ENCODE results near the gene ITGAV.

Gene ITGAV

DNA sequence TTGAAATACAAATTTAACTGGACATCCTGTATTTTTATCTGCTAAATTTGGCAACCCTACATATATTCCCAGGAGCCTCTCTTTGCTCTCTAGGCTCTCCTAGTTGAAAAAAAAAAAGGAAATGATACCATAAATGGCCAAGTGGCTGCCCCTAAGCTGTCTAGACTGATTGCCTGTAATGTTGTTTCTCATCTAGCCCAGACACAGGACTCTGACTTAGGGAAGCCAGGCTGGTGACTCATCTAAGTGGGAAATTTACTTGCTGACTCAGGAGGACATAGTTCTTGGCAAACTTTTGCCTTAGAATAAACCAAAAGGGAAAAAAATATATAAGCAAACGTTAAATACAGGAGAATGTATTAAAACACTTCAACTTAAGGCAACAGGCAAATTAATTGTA lies 14.6 kb upstream of the ITGAV start (continued):
- TF ChIP-seq FEZF1 (tag by site-specific recombination; IDR thresholded peaks at IDR 0.05), result 0 out of 2 replicates have a peak, but pooled peaks have one; percentile 18
- TF ChIP-seq, protein P1, sequence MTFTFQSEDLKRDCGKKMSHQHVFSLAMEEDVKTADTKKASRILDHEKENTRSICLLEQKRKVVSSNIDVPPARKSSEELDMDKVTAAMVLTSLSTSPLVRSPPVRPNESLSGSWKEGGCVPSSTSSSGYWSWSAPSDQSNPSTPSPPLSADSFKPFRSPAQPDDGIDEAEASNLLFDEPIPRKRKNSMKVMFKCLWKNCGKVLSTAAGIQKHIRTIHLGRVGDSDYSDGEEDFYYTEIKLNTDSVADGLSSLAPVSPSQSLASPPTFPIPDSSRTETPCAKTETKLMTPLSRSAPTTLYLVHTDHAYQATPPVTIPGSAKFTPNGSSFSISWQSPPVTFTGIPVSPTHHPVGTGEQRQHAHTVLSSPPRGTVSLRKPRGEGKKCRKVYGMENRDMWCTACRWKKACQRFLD (tag by site-specific recombination; IDR thresholded peaks at IDR 0.05), result no peak
- TF ChIP-seq ZNF16 (tag by site-specific recombination; IDR thresholded peaks at IDR 0.05; ENCODE audit: low read depth), result no peak
- TF ChIP-seq, protein P2, sequence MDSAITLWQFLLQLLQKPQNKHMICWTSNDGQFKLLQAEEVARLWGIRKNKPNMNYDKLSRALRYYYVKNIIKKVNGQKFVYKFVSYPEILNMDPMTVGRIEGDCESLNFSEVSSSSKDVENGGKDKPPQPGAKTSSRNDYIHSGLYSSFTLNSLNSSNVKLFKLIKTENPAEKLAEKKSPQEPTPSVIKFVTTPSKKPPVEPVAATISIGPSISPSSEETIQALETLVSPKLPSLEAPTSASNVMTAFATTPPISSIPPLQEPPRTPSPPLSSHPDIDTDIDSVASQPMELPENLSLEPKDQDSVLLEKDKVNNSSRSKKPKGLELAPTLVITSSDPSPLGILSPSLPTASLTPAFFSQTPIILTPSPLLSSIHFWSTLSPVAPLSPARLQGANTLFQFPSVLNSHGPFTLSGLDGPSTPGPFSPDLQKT (IDR thresholded peaks at IDR 0.05; ENCODE audit: borderline replicate concordance, low read depth, low read length), result peak; percentile 86; the same call in 1 of the 2 replicates
- no peak for TF ChIP-seq ZNF510 (tag by site-specific recombination; IDR thresholded peaks at IDR 0.05; ENCODE audit: insufficient replicate concordance)
- no peak for TF ChIP-seq ZNF621 (tag by site-specific recombination; IDR thresholded peaks at IDR 0.05)
- TF ChIP-seq KLF16 (tag by site-specific recombination; IDR thresholded peaks at IDR 0.05), result no peak
- no peak for TF ChIP-seq ZNF843 (tag by site-specific recombination; IDR thresholded peaks at IDR 0.05)
- no peak for TF ChIP-seq ZNF354C (tag by site-specific recombination; IDR thresholded peaks at IDR 0.05; ENCODE audit: borderline replicate concordance, low read depth)
- TF ChIP-seq ZNF530 (tag by site-specific recombination; IDR thresholded peaks at IDR 0.05; ENCODE audit: low read depth), result no peak

DNA sequence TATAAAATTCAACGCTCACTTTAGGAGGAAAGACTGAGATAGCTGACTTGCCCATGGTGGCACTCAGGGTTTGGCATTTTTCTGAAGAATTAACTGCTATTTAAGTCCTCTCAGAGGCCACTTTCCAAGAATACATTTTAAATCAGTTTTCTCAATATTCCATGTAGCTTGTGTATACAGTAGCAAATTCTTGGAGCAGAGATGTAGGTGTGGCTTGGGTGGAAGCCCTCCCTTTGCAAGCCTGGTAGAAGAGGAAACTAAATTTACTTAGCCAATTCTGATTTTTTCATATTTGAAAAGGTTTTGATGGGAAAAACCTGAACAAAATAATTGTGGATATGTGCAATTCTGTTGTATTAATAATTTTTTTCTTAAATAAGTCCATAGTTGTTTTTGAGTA lies 14.0 kb upstream of the ITGAV start:
- TF ChIP-seq ZNF121 (tag by site-specific recombination; IDR thresholded peaks at IDR 0.05), result no peak
- TF ChIP-seq, protein P3, sequence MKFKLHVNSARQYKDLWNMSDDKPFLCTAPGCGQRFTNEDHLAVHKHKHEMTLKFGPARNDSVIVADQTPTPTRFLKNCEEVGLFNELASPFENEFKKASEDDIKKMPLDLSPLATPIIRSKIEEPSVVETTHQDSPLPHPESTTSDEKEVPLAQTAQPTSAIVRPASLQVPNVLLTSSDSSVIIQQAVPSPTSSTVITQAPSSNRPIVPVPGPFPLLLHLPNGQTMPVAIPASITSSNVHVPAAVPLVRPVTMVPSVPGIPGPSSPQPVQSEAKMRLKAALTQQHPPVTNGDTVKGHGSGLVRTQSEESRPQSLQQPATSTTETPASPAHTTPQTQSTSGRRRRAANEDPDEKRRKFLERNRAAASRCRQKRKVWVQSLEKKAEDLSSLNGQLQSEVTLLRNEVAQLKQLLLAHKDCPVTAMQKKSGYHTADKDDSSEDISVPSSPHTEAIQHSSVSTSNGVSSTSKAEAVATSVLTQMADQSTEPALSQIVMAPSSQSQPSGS (tag by site-specific recombination; IDR thresholded peaks at IDR 0.05; ENCODE audit: low read depth), result no peak
- no peak for TF ChIP-seq MEIS1 (CRISPR knock-in tag; IDR thresholded peaks at IDR 0.05; ENCODE audit: borderline replicate concordance)
- TF ChIP-seq ZSCAN23 (tag by site-specific recombination; IDR thresholded peaks at IDR 0.05), result no peak
- TF ChIP-seq ZNF404 (tag by site-specific recombination; IDR thresholded peaks at IDR 0.05), result no peak
- TF ChIP-seq, protein P4, sequence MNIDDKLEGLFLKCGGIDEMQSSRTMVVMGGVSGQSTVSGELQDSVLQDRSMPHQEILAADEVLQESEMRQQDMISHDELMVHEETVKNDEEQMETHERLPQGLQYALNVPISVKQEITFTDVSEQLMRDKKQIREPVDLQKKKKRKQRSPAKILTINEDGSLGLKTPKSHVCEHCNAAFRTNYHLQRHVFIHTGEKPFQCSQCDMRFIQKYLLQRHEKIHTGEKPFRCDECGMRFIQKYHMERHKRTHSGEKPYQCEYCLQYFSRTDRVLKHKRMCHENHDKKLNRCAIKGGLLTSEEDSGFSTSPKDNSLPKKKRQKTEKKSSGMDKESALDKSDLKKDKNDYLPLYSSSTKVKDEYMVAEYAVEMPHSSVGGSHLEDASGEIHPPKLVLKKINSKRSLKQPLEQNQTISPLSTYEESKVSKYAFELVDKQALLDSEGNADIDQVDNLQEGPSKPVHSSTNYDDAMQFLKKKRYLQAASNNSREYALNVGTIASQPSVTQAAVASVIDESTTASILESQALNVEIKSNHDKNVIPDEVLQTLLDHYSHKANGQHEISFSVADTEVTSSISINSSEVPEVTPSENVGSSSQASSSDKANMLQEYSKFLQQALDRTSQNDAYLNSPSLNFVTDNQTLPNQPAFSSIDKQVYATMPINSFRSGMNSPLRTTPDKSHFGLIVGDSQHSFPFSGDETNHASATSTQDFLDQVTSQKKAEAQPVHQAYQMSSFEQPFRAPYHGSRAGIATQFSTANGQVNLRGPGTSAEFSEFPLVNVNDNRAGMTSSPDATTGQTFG (tag by site-specific recombination; IDR thresholded peaks at IDR 0.05; ENCODE audit: borderline replicate concordance), result no peak
- TF ChIP-seq ZNF623 (tag by site-specific recombination; IDR thresholded peaks at IDR 0.05), result no peak
- no peak for TF ChIP-seq ZNF843 (tag by site-specific recombination; IDR thresholded peaks at IDR 0.05)
- TF ChIP-seq ZNF341 (tag by site-specific recombination; IDR thresholded peaks at IDR 0.05; ENCODE audit: low read depth), result no peak
- TF ChIP-seq ZFP37 (tag by site-specific recombination; IDR thresholded peaks at IDR 0.05), result no peak
- TF ChIP-seq, protein P5, sequence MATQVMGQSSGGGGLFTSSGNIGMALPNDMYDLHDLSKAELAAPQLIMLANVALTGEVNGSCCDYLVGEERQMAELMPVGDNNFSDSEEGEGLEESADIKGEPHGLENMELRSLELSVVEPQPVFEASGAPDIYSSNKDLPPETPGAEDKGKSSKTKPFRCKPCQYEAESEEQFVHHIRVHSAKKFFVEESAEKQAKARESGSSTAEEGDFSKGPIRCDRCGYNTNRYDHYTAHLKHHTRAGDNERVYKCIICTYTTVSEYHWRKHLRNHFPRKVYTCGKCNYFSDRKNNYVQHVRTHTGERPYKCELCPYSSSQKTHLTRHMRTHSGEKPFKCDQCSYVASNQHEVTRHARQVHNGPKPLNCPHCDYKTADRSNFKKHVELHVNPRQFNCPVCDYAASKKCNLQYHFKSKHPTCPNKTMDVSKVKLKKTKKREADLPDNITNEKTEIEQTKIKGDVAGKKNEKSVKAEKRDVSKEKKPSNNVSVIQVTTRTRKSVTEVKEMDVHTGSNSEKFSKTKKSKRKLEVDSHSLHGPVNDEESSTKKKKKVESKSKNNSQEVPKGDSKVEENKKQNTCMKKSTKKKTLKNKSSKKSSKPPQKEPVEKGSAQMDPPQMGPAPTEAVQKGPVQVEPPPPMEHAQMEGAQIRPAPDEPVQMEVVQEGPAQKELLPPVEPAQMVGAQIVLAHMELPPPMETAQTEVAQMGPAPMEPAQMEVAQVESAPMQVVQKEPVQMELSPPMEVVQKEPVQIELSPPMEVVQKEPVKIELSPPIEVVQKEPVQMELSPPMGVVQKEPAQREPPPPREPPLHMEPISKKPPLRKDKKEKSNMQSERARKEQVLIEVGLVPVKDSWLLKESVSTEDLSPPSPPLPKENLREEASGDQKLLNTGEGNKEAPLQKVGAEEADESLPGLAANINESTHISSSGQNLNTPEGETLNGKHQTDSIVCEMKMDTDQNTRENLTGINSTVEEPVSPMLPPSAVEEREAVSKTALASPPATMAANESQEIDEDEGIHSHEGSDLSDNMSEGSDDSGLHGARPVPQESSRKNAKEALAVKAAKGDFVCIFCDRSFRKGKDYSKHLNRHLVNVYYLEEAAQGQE (tag by site-specific recombination; IDR thresholded peaks at IDR 0.05), result no peak
- TF ChIP-seq ZNF423 (tag by site-specific recombination; IDR thresholded peaks at IDR 0.05), result no peak
- TF ChIP-seq KLF7 (tag by site-specific recombination; IDR thresholded peaks at IDR 0.05; ENCODE audit: borderline replicate concordance), result no peak
- no peak for TF ChIP-seq FEZF1 (tag by site-specific recombination; IDR thresholded peaks at IDR 0.05)
- TF ChIP-seq TRIM28 (IDR thresholded peaks at IDR 0.05; ENCODE audit: borderline replicate concordance, low read length), result no peak
- Histone ChIP-seq H3K4me3 (ENCODE audit: low read depth, low read length) (no peak overlapping the region), H3K9me3 (ENCODE audit: control insufficient read depth, insufficient read depth, low read depth, low read length) (no peaks in the 10 kb centered on the region), H3K27ac (ENCODE audit: extremely low read depth, low read depth, low read length) (no peak overlapping the region), H3K36me3 (ENCODE audit: control insufficient read depth in 2 of 2, insufficient read depth in 1 of 2, low read length in 2 of 2) (no peaks in the 10 kb centered on the region), H3K4me1 (ENCODE audit: control insufficient read depth, insufficient read depth, low read length) (peaks cover 11% of the 10 kb centered on the region; the same call in 1 of the 2 replicates)
- ChIA-PET POLR2A (interaction anchor here (3.9 kb wide), 1 partner anchor 14 kb away, joined by 38 read pairs; the partner anchor contains the start of gene ITGAV), CTCF (interaction anchor here (1.4 kb wide), 1 partner anchor 66 kb away, joined by 5 read pairs; no protein-coding TSS in a partner anchor)

Data from HEK293 (cell line).